GM23338 (cell line): ENCODE results near the gene CDC42EP2.

ENCODE experiments used
- CREB1 ChIP-seq: fragments of 250-450 bp; sonication (Bioruptor Pico); IDR thresholded peaks from 2 replicates; pipeline ENCODE4 v1.5.0; 2020; ENCODE audit warnings: low read depth, mild to moderate bottlenecking, moderate library complexity
- EZH2 ChIP-seq: fragments of 200-600 bp; sonication (generic); IDR thresholded peaks from one replicate; pipeline ENCODE4 v1.8.0; 2017; ENCODE audit warnings: antibody characterized with exemption, mild to moderate bottlenecking, low read depth; ENCODE audit not compliant: unreplicated experiment
- EZH2phosphoT487 ChIP-seq: fragments of 200-600 bp; sonication (generic); IDR thresholded peaks from one replicate; pipeline ENCODE4 v1.8.1; 2018; ENCODE audit warnings: antibody characterized with exemption; ENCODE audit not compliant: unreplicated experiment
- JUNB ChIP-seq: IDR thresholded peaks from one replicate; pipeline ENCODE4 v1.6.1; 2016; ENCODE audit warnings: antibody characterized with exemption; ENCODE audit not compliant: unreplicated experiment
- POLR2AphosphoS5 ChIP-seq: IDR thresholded peaks from 2 replicates; pipeline ENCODE4 v1.6.1; 2016; ENCODE audit warnings: antibody characterized with exemption, low read depth
- ZNF114 ChIP-seq: fragments of 250-450 bp; sonication (Bioruptor Pico); IDR thresholded peaks from 2 replicates; pipeline ENCODE4 v1.5.0; 2020; ENCODE audit warnings: mild to moderate bottlenecking, moderate library complexity
- ZNF331 ChIP-seq: fragments of 250-450 bp; sonication (Bioruptor Pico); IDR thresholded peaks from 2 replicates; pipeline ENCODE4 v1.5.0; 2020; ENCODE audit warnings: low read depth, mild to moderate bottlenecking, moderate library complexity
- TF ChIP-seq, protein P1 (sequence below), 2 experiments: fragments of 200-600 bp in 1 of 2; sonication (generic) in 1 of 2; conservative IDR thresholded peaks; 2 replicates each; pipeline versions ENCODE4 v1.5.1 to v1.6.1; 2016 to 2017; ENCODE audit warnings: antibody characterized with exemption in 2 of 2, low read depth in 2 of 2, mild to moderate bottlenecking in 2 of 2, moderate library complexity in 1 of 2
- TF ChIP-seq, protein P2 (sequence below): IDR thresholded peaks from one replicate; pipeline ENCODE4 v1.6.1; 2018; ENCODE audit warnings: antibody characterized with exemption; ENCODE audit not compliant: unreplicated experiment

DNA sequence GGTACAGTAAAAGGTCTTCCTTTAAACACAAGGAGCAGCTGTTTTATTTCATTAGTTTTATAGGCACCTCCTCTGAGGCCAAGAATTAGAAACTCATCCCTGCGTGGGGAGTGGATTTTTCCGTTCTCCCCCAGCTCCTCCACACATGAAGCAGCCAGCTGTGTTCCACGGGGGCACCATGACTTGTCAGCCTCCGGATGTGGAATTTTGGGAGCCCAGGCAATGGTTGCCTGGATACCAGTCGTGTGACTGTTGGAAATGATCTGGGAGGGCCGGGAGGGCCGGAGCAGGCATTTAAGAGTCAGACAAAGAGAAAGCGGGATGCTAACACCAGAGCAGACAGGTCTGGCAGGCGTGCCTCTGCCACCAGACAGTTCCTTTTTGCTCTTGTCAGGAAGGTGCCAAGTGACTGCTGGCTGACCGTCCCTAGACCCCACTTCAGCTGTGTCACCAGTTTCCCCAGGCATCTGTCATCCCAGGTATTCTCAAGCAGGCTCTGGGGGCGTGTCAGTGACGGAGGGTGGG is 15.9 kb upstream of the CDC42EP2 start:
- TF ChIP-seq EZH2 (no peak), CREB1 (CRISPR knock-in tag) (no peak), EZH2phosphoT487 (no peak), ZNF114 (CRISPR knock-in tag) (no peak), POLR2AphosphoS5 (no peak), ZNF331 (CRISPR knock-in tag) (no peak), JUNB (no peak)
- TF ChIP-seq, protein P1, sequence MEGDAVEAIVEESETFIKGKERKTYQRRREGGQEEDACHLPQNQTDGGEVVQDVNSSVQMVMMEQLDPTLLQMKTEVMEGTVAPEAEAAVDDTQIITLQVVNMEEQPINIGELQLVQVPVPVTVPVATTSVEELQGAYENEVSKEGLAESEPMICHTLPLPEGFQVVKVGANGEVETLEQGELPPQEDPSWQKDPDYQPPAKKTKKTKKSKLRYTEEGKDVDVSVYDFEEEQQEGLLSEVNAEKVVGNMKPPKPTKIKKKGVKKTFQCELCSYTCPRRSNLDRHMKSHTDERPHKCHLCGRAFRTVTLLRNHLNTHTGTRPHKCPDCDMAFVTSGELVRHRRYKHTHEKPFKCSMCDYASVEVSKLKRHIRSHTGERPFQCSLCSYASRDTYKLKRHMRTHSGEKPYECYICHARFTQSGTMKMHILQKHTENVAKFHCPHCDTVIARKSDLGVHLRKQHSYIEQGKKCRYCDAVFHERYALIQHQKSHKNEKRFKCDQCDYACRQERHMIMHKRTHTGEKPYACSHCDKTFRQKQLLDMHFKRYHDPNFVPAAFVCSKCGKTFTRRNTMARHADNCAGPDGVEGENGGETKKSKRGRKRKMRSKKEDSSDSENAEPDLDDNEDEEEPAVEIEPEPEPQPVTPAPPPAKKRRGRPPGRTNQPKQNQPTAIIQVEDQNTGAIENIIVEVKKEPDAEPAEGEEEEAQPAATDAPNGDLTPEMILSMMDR (conservative IDR thresholded peaks at IDR 0.05; ENCODE audit: low read depth in 2 of 2): no peak
- TF ChIP-seq, protein P2, sequence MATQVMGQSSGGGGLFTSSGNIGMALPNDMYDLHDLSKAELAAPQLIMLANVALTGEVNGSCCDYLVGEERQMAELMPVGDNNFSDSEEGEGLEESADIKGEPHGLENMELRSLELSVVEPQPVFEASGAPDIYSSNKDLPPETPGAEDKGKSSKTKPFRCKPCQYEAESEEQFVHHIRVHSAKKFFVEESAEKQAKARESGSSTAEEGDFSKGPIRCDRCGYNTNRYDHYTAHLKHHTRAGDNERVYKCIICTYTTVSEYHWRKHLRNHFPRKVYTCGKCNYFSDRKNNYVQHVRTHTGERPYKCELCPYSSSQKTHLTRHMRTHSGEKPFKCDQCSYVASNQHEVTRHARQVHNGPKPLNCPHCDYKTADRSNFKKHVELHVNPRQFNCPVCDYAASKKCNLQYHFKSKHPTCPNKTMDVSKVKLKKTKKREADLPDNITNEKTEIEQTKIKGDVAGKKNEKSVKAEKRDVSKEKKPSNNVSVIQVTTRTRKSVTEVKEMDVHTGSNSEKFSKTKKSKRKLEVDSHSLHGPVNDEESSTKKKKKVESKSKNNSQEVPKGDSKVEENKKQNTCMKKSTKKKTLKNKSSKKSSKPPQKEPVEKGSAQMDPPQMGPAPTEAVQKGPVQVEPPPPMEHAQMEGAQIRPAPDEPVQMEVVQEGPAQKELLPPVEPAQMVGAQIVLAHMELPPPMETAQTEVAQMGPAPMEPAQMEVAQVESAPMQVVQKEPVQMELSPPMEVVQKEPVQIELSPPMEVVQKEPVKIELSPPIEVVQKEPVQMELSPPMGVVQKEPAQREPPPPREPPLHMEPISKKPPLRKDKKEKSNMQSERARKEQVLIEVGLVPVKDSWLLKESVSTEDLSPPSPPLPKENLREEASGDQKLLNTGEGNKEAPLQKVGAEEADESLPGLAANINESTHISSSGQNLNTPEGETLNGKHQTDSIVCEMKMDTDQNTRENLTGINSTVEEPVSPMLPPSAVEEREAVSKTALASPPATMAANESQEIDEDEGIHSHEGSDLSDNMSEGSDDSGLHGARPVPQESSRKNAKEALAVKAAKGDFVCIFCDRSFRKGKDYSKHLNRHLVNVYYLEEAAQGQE: no peak
